Measurements from ENCODE around the gene HLA-DPB1. TPM values are rescaled to one million over a fixed set of nuclear protein-coding genes. Genes with fewer than 3 reads are reported as not detected.
A peak's percentile ranks its signal among the peaks of the same experiment; 100 is the strongest.

Gene HLA-DPB1
- total RNA-seq, 1 experiment from 2014 or later, result 18.3 TPM

GRCh38 chr6:33071569-33071968 lies 4.2 kb upstream of the HLA-DPB1 start:
- Mint-ChIP-seq H3K36me3 (ENCODE audit: insufficient read depth, unreplicated experiment) (no peaks in the 10 kb centered on the region), H3K4me1 (ENCODE audit: low read depth, unreplicated experiment) (no peaks in the 10 kb centered on the region), H3K9me3 (ENCODE audit: low read depth, unreplicated experiment) (no peaks in the 10 kb centered on the region), H3K27ac (ENCODE audit: unreplicated experiment) (no peak overlapping the region), H3K27me3 (ENCODE audit: unreplicated experiment) (peaks cover 67% of the 10 kb centered on the region), H3K4me3 (ENCODE audit: low read depth, unreplicated experiment) (no peak overlapping the region)
- no TSS peak for BruUV-seq (replicated peaks)
- CTCF ChIA-PET, result no interaction called here
- TF ChIP-seq CTCF (IDR thresholded peaks at IDR 0.05; ENCODE audit: unreplicated experiment), result no peak
- DNase-seq, result no peak
- intact Hi-C loops (cut with micrococcal nuclease; ENCODE audit: unreplicated experiment), result no loop called here

- no peaks in the 10 kb centered on the region for H3K36me3 Mint-ChIP-seq (ENCODE audit: insufficient read depth, unreplicated experiment)
- BruUV-seq (replicated peaks), result no TSS peak
- CTCF ChIA-PET, result interaction anchor here (0.6 to 1.2 kb wide), 3 partner anchors 7 to 1132 kb away, joined by 3 to 4 read pairs (median 3); no protein-coding TSS in a partner anchor
These were observed 3.2 kb upstream of the HLA-DPB1 start for GRCh38 chr6:33072508-33073100.

GRCh38 chr6:33073431-33073871 lies 2.3 kb upstream of the HLA-DPB1 start, which contains the start of gene HLA-DPA1:
HLA-DPA1 (minus strand) TSS chr6:33073649.
- DNase-seq, result peak; percentile 37
- BruUV-seq (replicated peaks), result no TSS peak
- H3K27me3 Mint-ChIP-seq (ENCODE audit: unreplicated experiment), result peaks cover 68% of the 10 kb centered on the region
- peak within 1 kb of the TSS; percentile 29 for H3K4me3 Mint-ChIP-seq (ENCODE audit: low read depth, unreplicated experiment)
- intact Hi-C loops (cut with micrococcal nuclease; ENCODE audit: unreplicated experiment), result no loop called here
- H3K27ac Mint-ChIP-seq (ENCODE audit: unreplicated experiment), result no peak within 1 kb of the TSS
- no peaks in the 10 kb centered on the region for H3K36me3 Mint-ChIP-seq (ENCODE audit: insufficient read depth, unreplicated experiment)
- no peaks in the 10 kb centered on the region for H3K9me3 Mint-ChIP-seq (ENCODE audit: low read depth, unreplicated experiment)
- no peaks in the 10 kb centered on the region for H3K4me1 Mint-ChIP-seq (ENCODE audit: low read depth, unreplicated experiment)
- no peak for TF ChIP-seq CTCF (IDR thresholded peaks at IDR 0.05; ENCODE audit: unreplicated experiment)
- CTCF ChIA-PET, result interaction anchor here (1.2 kb wide), 1 partner anchor 8 kb away, joined by 3 read pairs; no protein-coding TSS in a partner anchor

More at GRCh38 chr6:33072508-33073100, 3.2 kb upstream of the HLA-DPB1 start:
- TF ChIP-seq CTCF (IDR thresholded peaks at IDR 0.05; ENCODE audit: unreplicated experiment), result no peak
- peaks cover 68% of the 10 kb centered on the region for H3K27me3 Mint-ChIP-seq (ENCODE audit: unreplicated experiment)
- no peaks in the 10 kb centered on the region for H3K4me1 Mint-ChIP-seq (ENCODE audit: low read depth, unreplicated experiment)
- H3K27ac Mint-ChIP-seq (ENCODE audit: unreplicated experiment), result no peak overlapping the region
- no peak for DNase-seq
- H3K9me3 Mint-ChIP-seq (ENCODE audit: low read depth, unreplicated experiment), result no peaks in the 10 kb centered on the region
- no peak overlapping the region for H3K4me3 Mint-ChIP-seq (ENCODE audit: low read depth, unreplicated experiment)
- intact Hi-C loops (cut with micrococcal nuclease; ENCODE audit: unreplicated experiment), result no loop called here

- no peaks in the 10 kb centered on the region for H3K9me3 Mint-ChIP-seq (ENCODE audit: low read depth, unreplicated experiment)
- no peak overlapping the region for H3K27ac Mint-ChIP-seq (ENCODE audit: unreplicated experiment)
- DNase-seq, result no peak
- CTCF ChIA-PET, result interaction anchor here (0.9 to 1.6 kb wide), 6 partner anchors 13 to 60 kb away, joined by 3 to 5 read pairs (median 4); no protein-coding TSS in a partner anchor
- no peaks in the 10 kb centered on the region for H3K36me3 Mint-ChIP-seq (ENCODE audit: insufficient read depth, unreplicated experiment)
- no peak overlapping the region for H3K4me3 Mint-ChIP-seq (ENCODE audit: low read depth, unreplicated experiment)
- no TSS peak for BruUV-seq (replicated peaks)
- no peak for TF ChIP-seq CTCF (IDR thresholded peaks at IDR 0.05; ENCODE audit: unreplicated experiment)
- intact Hi-C loops (cut with micrococcal nuclease; ENCODE audit: unreplicated experiment), result no loop called here
- H3K4me1 Mint-ChIP-seq (ENCODE audit: low read depth, unreplicated experiment), result no peaks in the 10 kb centered on the region
- H3K27me3 Mint-ChIP-seq (ENCODE audit: unreplicated experiment), result peaks cover 75% of the 10 kb centered on the region
These were observed 602 bp upstream of the HLA-DPB1 start for GRCh38 chr6:33075208-33075567.
